GM19043 (cell line): Measurements from ENCODE around the gene PHYKPL.

Experiments
- ATAC-seq: cut with Tn5 transposase; IDR thresholded peaks from one replicate; pipeline ENCODE4 v1.9.1; 2021; ENCODE audit warnings: low read depth; ENCODE audit not compliant: unreplicated experiment

Gene PHYKPL

GRCh38 chr5:178225174-178225573 lies 7.4 kb downstream of the PHYKPL start:
- no peak for ATAC-seq

GRCh38 chr5:178224403-178224802 lies 8.2 kb downstream of the PHYKPL start:
- no peak for ATAC-seq

GRCh38 chr5:178223828-178224335 lies 8.7 kb downstream of the PHYKPL start:
- ATAC-seq, result no peak

- no peak for ATAC-seq
These were observed 9.3 kb downstream of the PHYKPL start for GRCh38 chr5:178223196-178223773.

GRCh38 chr5:178222292-178222691 lies 10.3 kb downstream of the PHYKPL start:
- ATAC-seq, result no peak

GRCh38 chr5:178221853-178222252 lies 10.7 kb downstream of the PHYKPL start:
- ATAC-seq, result no peak

- ATAC-seq, result no peak
These were observed 11.3 kb downstream of the PHYKPL start for GRCh38 chr5:178221282-178221681.

- ATAC-seq, result no peak
These were observed 13.8 kb downstream of the PHYKPL start for GRCh38 chr5:178218827-178219226.

GRCh38 chr5:178218237-178218776 lies 14.3 kb downstream of the PHYKPL start:
- ATAC-seq, result no peak

- ATAC-seq, result no peak
These were observed 15.8 kb downstream of the PHYKPL start for GRCh38 chr5:178216779-178217178.

GRCh38 chr5:178216088-178216534 lies 16.5 kb downstream of the PHYKPL start:
- ATAC-seq, result no peak

GRCh38 chr5:178215280-178216002 lies 17.2 kb downstream of the PHYKPL start:
- ATAC-seq, result no peak

- ATAC-seq, result no peak
These were observed 18.3 kb downstream of the PHYKPL start for GRCh38 chr5:178214160-178214803.

GRCh38 chr5:178213748-178214151 lies 18.9 kb downstream of the PHYKPL start:
- ATAC-seq, result no peak

GRCh38 chr5:178213003-178213461 lies 19.6 kb downstream of the PHYKPL start:
- no peak for ATAC-seq

GRCh38 chr5:178212241-178213002 lies 20.2 kb downstream of the PHYKPL start:
- ATAC-seq, result no peak

GRCh38 chr5:178211095-178212048 lies 21.2 kb downstream of the PHYKPL start:
- ATAC-seq, result no peak

GRCh38 chr5:178210686-178211085 lies 21.9 kb downstream of the PHYKPL start:
- no peak for ATAC-seq

GRCh38 chr5:178210073-178210535 lies 22.5 kb downstream of the PHYKPL start:
- no peak for ATAC-seq
